NCI-H510A (cell line): ENCODE measurements around the gene DNAJC6.

Experiments used
- DNase-seq: peaks from one replicate; lab custom pipeline; 2025; lab: John Stamatoyannopoulos, UW

DNAJC6 gene

DNA sequence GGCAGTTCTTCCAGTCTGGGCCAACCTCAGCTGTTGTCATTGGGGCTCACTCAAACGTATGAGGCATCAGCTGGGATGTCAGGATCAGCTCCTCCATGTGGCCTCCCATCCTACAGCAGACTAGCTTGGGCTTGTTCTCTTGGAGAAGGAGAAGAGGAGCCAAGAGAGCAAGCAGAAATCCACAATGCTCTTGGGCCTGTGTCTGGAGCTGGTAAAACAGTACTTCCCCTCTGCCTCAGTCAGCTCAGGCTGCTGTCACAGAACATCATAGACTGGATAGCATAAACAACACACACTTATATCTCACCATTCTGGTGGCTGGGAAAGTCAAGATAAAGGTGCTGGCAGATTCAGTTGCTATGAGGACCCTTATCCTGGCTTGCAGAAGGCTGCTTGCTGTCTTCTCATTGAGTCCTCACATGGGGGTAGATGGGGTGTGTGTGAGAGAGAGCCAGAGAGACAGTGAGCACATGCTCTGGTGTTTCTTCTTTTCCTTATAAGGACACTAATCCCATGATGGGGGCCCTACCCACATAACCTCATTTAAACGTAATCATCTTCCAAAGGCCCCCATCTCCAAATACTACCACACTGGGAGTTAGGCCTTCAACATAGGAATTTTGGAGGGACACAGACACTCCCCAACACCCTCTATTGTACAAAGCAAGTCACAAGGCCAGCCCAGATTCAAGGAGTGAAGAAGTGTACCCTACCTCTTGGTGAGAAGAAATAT is 16.3 kb upstream of the DNAJC6 start:
- DNase-seq: no peak

DNA sequence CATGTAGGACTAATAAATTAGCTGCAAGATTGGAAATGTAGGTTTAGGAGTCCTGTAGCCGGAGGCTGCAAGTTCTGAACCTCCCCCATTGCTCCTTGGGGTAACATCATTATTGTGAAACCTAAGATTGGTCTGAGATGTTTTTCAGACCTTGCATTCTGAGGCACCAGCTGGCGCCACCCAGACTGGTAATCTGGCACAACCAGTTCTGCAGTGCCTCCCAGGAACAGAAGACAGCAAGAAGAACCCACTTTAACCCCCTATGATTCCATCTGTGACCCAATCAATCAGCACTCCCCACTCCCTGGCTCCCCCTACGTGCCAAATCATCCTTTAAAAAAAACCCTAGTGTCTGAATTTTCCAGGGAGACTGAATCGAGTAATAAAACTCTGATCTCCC is 11.6 kb upstream of the DNAJC6 start:
- no peak for DNase-seq

DNA sequence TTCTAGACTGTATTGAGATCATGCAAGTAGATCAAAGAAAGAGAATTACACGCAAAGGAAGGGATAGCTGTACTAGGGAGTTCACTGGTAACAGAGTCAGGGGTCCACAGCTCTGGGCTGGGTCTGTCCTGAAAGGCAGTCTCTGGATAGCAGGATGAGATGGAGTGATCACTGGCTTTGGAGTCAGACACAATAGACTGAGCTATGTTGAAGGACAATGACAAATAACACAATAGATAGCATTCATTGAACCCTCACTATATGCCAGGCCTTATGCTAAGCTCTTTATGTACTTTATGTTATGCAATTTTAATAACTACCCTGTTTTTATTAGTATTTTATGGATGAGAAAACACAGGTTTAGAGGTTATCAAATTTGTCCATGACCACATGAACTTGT is 10.0 kb upstream of the DNAJC6 start:
- no peak for DNase-seq

GRCh38 chr1:65308781-65309303 is 501 bp upstream of the DNAJC6 start:
- no peak for DNase-seq

DNA sequence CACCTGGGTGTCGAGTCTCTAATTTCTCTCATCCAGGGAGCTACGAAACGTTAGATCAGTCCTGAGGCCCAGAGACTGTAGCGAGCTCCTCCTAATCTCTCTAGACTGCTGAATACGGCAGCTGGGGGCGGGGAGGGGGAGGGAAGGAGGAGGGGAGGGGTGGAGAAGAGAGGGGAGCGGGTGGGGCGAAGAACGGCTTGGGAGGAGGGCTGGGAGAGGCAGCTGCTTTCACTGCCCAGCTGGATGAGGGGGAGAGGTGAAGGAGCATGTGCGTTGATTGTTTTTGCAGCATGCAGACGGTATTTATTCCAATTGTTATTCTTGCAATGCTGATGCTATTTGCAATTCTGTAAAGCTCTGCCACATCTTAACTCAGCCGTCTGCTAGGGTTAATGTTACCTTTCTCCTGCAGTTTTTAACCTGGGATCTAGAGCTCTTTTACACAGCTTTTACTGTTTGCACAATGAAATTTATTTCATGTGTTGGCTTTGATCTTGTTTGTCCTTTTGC is 790 bp downstream of the DNAJC6 start:
- peak; percentile 71 for DNase-seq

DNA sequence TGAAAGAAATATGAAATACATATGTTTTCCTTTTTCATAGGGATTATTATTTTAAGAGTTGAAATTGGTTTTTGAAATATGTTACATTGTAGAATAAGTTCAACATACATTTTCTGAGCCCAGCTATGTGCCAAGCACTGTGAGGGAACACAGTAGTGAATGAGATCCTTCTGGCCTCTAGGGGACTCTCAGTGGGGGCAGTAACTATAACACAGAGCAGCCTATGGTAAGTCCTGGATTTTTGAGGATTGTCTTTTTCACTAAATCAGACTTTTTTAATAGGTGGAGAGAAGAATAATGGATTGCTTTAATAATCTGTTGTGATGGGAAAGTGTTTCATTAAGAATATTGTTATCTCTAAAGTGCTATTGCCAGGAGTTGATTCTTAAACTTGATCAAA is 2.4 kb downstream of the DNAJC6 start:
- DNase-seq: no peak

GRCh38 chr1:65316233-65316632 is 6.9 kb downstream of the DNAJC6 start:
- DNase-seq: no peak

GRCh38 chr1:65317866-65318653 is 8.7 kb downstream of the DNAJC6 start:
- no peak for DNase-seq

DNA sequence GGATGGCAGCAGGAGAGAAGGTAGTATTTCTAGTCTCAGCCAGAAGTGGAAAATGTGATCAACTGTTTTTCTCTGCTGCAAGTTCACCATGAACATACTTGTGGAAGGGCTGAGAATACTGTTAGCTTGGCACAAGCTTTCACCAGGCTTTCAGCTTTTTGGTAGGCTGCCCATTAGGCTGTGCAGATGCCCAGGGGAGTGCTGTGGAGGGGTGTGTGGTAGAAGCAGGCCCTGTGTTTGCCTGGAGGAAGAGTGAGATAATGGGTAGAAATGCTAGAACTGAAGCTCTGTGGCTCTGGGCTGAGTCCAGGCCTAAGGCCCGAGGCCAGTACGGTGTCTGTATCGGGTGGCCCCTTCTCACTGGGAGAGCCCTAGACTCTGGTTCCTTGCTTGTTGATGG is 9.8 kb downstream of the DNAJC6 start:
- DNase-seq: no peak

DNA sequence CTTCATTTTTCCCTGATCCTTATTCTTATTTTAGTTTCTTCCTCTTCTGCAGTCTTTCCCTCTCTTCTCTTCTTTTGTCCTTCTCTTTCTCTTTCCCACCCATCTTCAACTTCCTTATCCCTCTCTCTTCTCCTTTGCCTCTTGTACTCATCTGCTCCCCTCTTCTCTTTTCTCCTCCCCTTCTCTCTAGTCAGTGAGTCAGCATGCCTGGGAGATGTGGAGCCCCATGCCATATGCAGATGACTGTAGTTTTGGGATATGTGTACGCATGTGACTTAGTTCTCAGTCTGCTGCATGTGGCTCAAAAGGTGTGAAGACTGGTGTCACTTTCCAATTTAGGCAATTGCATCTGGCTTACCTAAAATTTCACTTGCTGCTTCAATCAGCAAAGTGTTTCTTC is 10.4 kb downstream of the DNAJC6 start:
- no peak for DNase-seq

GRCh38 chr1:65321879-65322278 is 12.5 kb downstream of the DNAJC6 start:
- DNase-seq: no peak

DNA sequence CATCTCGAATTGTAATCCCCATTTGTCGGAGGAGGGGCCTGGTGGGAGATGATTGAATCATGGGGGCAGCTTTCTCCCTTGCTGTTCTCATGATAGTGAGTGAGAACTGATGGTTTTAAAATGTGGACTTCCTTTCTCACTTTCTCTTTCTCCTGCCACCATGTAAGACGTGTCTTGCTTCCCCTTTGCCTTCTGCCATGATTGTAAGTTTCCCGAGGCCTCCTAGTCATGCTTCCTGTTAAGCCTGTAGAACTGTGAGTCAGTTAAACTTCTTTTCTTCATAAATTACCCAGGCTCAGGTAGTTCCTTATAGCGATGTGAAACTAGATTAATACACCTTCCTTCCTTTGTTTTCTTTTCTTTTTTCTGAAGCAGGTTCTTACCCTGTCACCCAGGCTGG is 13.9 kb downstream of the DNAJC6 start:
- no peak for DNase-seq

DNA sequence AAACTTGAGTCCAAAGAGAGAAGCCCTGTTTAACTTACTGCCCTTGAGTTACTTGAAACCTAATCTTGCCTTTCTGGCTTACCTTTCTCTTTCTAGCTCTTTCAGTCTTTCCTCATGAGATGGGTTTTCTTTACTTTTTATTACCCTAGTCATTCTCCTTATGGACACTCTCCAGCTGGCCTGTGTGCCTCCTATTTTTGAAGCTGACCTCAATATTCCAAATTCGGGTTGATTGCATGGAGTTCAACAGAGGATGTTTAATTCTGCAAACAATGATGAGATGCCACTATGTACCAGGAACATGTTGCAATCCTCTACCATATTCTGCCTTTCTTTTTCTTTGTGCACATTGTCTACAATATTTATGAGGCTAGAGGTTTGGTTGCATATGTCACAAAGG is 20.7 kb downstream of the DNAJC6 start:
- DNase-seq: no peak

- no peak for DNase-seq
Observed at GRCh38 chr1:65330822-65331221, 21.5 kb downstream of the DNAJC6 start.

DNA sequence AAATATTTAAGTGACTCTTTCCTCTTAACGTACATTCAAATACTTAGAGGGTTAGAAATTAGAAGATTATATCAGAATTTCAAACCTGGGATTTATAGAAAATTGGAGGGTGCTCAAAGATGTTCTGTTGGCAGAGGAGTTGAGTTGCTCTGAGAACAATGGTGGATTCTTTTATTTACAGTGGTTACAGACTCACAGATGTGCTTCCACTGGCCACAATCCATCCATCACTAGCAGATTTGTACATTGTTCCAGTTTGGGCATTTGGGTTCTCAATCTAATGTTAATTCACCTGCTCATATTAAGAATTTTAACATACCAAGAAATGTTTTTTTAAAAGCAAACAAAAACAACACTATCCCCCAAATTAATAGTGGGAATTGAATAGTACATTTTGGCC is 23.5 kb downstream of the DNAJC6 start:
- no peak for DNase-seq

DNA sequence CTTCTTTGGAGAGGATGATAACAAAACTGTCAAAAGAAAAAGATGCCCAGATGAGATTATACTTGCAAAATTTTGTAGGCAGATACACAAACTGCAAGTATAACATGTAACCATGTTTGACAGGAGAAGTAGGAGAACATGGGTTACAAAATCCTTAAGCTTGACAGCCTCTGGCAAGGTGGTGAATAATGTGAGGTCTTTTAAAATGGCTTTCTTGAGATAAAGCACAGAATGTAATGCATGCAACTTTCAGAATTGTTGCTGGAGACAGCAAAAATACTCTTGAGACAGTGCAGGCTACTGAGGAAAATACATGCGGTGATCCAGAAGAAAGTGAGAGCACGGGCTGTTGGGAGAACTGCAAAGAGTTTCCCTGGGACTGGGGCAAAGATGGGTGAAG is 24.7 kb downstream of the DNAJC6 start:
- no peak for DNase-seq

DNA sequence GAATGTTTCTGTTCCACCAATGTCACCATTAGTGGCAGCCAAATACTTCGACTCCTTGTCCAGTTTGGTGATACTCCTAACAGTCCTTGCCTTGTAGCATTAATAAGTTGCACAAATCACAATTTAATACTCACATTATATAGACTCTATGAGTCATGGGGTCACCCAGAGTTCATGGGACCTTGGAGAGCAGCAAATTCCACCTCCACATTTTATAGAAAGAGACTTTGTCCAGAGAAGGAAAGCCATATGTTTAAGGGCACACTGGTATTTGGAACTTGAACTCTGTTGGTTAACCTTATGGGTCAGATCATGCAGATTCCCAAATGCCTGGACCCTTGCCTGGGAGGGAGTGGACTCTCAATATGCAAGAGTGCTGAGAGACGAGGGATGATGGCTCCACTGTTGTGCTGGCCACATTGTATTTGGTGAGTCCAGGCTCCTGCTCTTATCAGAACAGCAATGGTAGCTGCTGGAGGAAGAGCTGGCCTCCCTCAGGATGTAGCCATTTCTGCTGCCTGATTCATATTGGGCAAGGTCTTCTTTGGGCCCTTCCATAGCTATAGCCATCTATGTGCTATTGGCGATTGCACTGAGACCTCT is 30.6 kb downstream of the DNAJC6 start:
- DNase-seq: no peak

DNA sequence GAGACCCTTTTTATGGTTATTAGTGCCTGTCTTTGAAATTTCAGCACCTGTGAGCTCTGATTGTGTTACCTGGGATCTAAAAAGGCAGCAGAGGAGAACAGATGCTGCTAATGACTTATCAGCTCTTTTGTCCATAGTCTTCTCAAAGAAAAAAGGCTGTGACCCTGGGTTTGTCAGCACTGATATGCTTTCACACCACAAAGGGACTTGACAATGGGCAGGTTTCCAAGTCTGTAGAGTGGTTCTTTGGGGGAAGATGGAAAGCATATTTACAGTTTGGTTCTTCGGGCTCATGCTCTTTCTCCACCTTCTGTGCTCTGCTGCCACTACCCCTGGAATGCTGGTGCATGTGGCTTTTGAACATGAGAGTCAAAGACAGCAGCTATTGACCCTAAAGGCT is 32.0 kb downstream of the DNAJC6 start:
- no peak for DNase-seq

GRCh38 chr1:65343286-65343685 is 33.9 kb downstream of the DNAJC6 start:
- DNase-seq: no peak

DNA sequence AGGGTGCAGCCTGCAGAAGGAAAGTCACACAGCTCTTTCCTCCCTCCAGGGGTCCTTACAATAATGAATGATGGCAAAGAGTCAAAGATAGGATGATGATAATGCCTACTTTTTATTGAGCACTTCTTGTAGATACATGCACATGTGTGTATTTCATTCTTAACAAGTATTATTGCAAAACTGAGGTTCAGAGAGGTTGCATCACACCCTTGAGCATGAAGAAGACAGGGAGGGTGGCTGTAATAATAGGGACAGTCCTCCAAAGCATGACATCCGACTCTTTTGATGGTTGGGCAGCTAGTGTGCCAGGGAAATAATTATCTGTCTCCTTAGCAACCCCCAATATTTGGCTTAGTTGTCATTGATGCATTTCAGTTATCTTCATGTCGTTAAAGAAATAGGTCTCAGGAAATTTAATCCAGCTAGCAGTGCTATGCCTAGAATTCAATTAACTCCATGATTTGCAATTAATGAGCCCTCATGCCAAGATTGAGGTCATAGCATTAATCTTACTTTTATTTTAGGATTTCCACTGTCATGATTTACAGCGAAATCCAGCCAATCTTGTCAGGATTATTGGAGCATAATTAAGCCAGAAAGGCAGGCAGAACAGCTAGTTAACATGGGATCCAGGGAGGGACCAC is 35.0 kb downstream of the DNAJC6 start:
- no peak for DNase-seq

DNA sequence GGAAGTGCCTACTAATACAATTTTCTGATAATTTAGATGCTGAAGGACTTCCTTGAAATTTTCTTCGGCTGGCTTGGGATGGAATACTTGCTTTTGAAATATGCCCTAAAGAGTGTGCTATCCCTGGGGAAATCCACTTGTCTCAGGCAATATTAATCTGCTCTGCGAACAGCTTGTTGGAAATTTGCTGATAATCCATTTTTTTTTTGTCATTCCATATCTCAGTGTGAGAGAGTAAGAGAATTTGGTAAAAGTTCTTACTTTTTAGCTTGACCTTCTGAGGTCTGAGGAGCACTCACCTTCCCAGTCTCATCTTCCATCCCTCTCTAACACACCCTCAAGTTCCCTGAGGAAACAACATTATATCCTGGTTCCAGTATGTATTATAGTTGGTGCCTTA is 36.8 kb downstream of the DNAJC6 start:
- DNase-seq: no peak

DNA sequence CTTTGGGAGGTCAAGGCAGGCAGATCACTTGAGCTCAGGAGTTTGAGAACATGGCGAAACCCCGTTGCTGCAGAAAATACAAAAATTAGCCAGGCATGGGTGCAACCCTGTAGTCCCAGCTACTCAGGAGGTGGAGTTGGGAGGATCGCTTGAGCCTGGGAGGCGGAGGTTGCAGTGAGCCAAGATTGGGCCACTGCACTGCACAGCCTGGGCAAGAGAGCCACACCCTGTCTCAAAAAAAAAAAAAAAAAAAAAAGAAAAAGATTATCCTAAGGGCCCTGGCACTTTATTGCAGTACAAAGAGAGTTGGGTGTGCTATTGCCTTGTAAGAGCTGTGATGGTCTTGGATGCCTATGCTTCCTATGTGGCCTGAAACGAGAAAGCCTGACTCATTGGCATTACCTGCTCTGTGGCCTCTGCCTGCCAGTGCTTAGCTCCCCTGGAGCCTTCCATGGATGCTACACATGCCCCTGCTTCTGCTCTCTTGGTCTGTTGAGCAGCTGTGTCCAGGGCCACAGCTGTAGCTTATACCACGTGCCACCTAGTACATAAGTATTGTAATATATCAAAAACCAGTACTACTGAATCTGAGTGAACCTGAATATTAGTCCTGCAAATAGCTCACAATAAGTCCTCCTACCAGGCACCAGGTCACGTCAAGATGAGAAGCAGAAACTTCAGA is 45.8 kb downstream of the DNAJC6 start:
- DNase-seq: no peak
